ENCODE measurements around the gene STX10. TPM values are rescaled to one million over a fixed set of nuclear protein-coding genes. Genes with fewer than 3 reads are reported as not detected.
A peak's percentile ranks its signal among the peaks of the same experiment; 100 is the strongest.

The STX10 gene
- total and polyA plus RNA-seq, 9 of the 15 experiments (the other 6 are each of a cell fraction or from before 2014, with no cell fraction given), result 0.51 to 66.3 (median 31.0) TPM

DNA sequence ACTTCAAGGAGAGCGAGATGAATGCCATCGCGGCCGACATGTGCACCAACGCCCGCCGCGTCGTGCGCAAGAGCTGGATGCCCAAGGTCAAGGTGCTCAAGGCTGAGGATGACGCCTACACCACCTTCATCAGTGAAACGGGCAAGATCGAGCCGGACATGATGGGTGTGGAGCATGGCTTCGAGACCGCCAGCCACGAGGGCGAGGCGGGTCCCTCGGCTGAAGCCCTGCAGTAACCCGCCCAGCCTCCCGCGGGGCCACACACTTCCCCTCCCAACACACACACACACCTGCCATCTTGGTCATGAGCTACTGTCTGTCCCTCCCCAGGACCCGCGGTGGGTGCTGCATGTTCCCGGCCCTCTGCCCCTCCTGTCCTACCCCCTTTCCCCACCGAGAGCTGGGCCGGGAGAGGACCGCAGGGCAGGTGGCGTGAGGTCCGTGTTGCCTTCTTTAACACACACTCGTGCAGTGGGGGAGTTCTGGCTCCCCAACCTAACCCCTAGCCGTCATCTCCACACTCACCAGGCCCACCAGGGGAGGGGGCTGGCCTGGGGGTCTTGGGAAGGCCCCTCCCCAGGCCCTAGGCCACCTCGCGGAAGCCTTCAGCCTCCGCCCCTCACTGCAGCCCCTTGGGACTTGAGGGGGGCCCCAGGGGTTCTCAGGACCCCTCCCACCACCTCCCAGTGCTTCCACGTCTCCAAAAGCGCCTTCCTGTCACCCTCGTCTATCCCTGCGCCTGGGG lies 11.8 kb downstream of the STX10 start:
- Histone ChIP-seq H3K9me1 (ENCODE audit: control insufficient read depth, insufficient read depth, low read length) (no peaks in the 10 kb centered on the region), H3K4me3 (no peak overlapping the region), H3K27ac (ENCODE audit: extremely low read depth, low read depth, low read length) (no peak overlapping the region), H3K9ac (ENCODE audit: insufficient read depth in 1 of 2, low read depth in 2 of 2, low read length in 2 of 2) (peak overlapping the region in 1 of 2 experiments; percentile 58; a peak in 2 of 4 replicates), H3K9me3 (replicated peaks; ENCODE audit: control insufficient read depth, insufficient read depth, low read depth, low read length) (no peaks in the 10 kb centered on the region), H4K20me1 (replicated peaks; ENCODE audit: control insufficient read depth, insufficient read depth, low read length) (0 out of 2 replicates have a peak, but pooled peaks cover 3% of the 10 kb centered on the region), H3K4me1 (replicated peaks in 1 of 2; ENCODE audit: control insufficient read depth in 2 of 2, insufficient read depth in 2 of 2, low read length in 2 of 2) (peaks cover 4 to 36% of the 10 kb centered on the region in 2 experiments; a peak in 4 of 5 replicates), H3K4me2 (ENCODE audit: insufficient read depth, low read length) (no peak overlapping the region), H3K79me2 (ENCODE audit: control insufficient read depth, insufficient read depth, low read length) (peaks cover 18% of the 10 kb centered on the region; the same call in 2 of the 3 replicates), H3K27me3 (ENCODE audit: control insufficient read depth in 2 of 2, insufficient read depth in 2 of 2, low read length in 2 of 2) (no peaks in the 10 kb centered on the region), H3K36me3 (ENCODE audit: control insufficient read depth, insufficient read depth, low read length) (peaks cover 65% of the 10 kb centered on the region; the same call in 2 of the 3 replicates), H2AFZ (ENCODE audit: low read depth, low read length) (no peak overlapping the region)
- in situ Hi-C loops (cut with MboI), result no loop called here
- intact Hi-C loops (cut with micrococcal nuclease), result no loop called here
- no peak for DNase-seq (ENCODE audit: extremely low read depth in 1 of 4, low spot score in 3 of 4)
- 94% methylated on average over 24 of the region's 40 CpGs for WGBS (ENCODE audit: insufficient coverage, low coverage, missing lambda C conversion rate)
- ChIA-PET POLR2A (interaction anchor here (0.7 to 1.6 kb wide), 5 partner anchors 9 to 15 kb away, joined by 4 to 11 read pairs (median 5); partner anchors contain the start of genes IER2 and STX10), CTCF (ENCODE audit: low intra/inter-chr PET ratio) (no interaction called here)
- no TSS peak for BruUV-seq (replicated peaks)
- no peak for ATAC-seq
- no peak for FAIRE-seq
- TF ChIP-seq HDAC6 (IDR thresholded peaks at IDR 0.05; ENCODE audit: low read depth, low read length) (no peak), RBFOX2 (IDR thresholded peaks at IDR 0.05; ENCODE audit: low read depth, low read length) (no peak; the same call in 1 of the 2 replicates), FOXK1 (CRISPR knock-in tag; IDR thresholded peaks at IDR 0.05; ENCODE audit: borderline replicate concordance) (no peak), PTTG1 (tag; IDR thresholded peaks at IDR 0.05; ENCODE audit: low read depth) (no peak), KAT8 (IDR thresholded peaks at IDR 0.05; ENCODE audit: low read depth) (no peak), ZNF124 (CRISPR knock-in tag; IDR thresholded peaks at IDR 0.05) (no peak), HDGF (IDR thresholded peaks at IDR 0.05) (no peak), ELF2 (CRISPR knock-in tag; IDR thresholded peaks at IDR 0.05) (no peak), NONO (IDR thresholded peaks at IDR 0.05; ENCODE audit: low read depth in 2 of 2, low read length in 1 of 2) (no peak)
- TF ChIP-seq, protein P1, sequence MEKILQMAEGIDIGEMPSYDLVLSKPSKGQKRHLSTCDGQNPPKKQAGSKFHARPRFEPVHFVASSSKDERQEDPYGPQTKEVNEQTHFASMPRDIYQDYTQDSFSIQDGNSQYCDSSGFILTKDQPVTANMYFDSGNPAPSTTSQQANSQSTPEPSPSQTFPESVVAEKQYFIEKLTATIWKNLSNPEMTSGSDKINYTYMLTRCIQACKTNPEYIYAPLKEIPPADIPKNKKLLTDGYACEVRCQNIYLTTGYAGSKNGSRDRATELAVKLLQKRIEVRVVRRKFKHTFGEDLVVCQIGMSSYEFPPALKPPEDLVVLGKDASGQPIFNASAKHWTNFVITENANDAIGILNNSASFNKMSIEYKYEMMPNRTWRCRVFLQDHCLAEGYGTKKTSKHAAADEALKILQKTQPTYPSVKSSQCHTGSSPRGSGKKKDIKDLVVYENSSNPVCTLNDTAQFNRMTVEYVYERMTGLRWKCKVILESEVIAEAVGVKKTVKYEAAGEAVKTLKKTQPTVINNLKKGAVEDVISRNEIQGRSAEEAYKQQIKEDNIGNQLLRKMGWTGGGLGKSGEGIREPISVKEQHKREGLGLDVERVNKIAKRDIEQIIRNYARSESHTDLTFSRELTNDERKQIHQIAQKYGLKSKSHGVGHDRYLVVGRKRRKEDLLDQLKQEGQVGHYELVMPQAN (IDR thresholded peaks at IDR 0.05; ENCODE audit: borderline replicate concordance), result no peak
- TF ChIP-seq, protein P2, sequence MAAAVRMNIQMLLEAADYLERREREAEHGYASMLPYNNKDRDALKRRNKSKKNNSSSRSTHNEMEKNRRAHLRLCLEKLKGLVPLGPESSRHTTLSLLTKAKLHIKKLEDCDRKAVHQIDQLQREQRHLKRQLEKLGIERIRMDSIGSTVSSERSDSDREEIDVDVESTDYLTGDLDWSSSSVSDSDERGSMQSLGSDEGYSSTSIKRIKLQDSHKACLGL (CRISPR knock-in tag; IDR thresholded peaks at IDR 0.05; ENCODE audit: borderline replicate concordance, poor library complexity, severe bottlenecking), result no peak
- TF ChIP-seq, protein P3, sequence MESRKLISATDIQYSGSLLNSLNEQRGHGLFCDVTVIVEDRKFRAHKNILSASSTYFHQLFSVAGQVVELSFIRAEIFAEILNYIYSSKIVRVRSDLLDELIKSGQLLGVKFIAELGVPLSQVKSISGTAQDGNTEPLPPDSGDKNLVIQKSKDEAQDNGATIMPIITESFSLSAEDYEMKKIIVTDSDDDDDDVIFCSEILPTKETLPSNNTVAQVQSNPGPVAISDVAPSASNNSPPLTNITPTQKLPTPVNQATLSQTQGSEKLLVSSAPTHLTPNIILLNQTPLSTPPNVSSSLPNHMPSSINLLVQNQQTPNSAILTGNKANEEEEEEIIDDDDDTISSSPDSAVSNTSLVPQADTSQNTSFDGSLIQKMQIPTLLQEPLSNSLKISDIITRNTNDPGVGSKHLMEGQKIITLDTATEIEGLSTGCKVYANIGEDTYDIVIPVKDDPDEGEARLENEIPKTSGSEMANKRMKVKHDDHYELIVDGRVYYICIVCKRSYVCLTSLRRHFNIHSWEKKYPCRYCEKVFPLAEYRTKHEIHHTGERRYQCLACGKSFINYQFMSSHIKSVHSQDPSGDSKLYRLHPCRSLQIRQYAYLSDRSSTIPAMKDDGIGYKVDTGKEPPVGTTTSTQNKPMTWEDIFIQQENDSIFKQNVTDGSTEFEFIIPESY (CRISPR knock-in tag; IDR thresholded peaks at IDR 0.05), result peak; percentile 86
- TF ChIP-seq, protein P4, sequence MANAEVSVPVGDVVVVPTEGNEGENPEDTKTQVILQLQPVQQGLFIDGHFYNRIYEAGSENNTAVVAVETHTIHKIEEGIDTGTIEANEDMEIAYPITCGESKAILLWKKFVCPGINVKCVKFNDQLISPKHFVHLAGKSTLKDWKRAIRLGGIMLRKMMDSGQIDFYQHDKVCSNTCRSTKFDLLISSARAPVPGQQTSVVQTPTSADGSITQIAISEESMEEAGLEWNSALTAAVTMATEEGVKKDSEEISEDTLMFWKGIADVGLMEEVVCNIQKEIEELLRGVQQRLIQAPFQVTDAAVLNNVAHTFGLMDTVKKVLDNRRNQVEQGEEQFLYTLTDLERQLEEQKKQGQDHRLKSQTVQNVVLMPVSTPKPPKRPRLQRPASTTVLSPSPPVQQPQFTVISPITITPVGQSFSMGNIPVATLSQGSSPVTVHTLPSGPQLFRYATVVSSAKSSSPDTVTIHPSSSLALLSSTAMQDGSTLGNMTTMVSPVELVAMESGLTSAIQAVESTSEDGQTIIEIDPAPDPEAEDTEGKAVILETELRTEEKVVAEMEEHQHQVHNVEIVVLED (CRISPR knock-in tag; IDR thresholded peaks at IDR 0.05), result no peak

Data from K562 (cell line).